GM18873 (cell line): ENCODE measurements around the gene SYT6.

Source experiments
- ATAC-seq: cut with Tn5 transposase; IDR thresholded peaks from one replicate; pipeline ENCODE4 v1.9.1; 2021; ENCODE audit warnings: mild to moderate bottlenecking, moderate library complexity, moderate number of reproducible peaks; ENCODE audit not compliant: unreplicated experiment, low FRiP score

Gene SYT6

DNA sequence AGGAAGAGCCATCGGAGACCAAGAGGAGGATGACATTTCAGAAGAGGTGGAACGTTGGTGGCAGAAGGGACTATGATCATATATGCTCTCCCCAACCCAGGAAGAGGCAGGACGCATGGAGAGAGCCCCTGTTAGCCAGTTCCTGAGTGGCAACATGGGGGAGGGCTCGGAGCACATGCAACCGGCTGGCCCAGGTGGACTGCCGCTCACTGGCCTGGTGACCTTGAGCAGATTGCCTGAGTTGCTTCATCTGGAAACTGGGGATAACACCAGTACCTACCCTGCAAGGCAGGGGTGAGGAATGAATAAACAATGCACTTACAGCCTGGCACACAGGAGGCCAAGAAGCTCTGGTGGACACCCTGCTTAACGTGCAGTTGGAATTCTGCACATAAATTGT, 29.0 kb downstream of the SYT6 start:
- no peak for ATAC-seq

GRCh38 chr1:114122941-114123618, 30.6 kb downstream of the SYT6 start:
- ATAC-seq: no peak

GRCh38 chr1:114118351-114118990, 35.2 kb downstream of the SYT6 start:
- no peak for ATAC-seq

DNA sequence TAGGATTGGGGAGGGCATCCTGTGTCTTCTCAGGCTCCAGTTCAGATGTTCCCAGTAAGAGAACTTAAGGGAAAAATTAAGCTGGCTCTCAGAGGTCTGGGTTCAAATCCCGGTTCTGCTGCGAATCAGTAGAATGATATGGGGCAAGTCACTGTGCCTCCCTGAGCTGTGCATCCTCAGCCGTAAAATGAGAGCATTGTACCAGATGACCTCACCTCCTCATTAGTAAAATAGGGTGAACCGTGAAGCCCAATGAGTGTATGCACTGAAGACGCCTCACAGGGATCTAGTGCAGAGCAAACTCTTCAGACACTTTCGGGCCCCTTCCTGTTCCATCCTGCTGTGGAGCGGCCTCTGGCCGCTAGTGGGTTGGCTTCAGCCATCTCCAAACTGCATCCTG, 36.0 kb downstream of the SYT6 start:
- ATAC-seq: no peak

GRCh38 chr1:114116086-114116485, 37.6 kb downstream of the SYT6 start:
- ATAC-seq: no peak

DNA sequence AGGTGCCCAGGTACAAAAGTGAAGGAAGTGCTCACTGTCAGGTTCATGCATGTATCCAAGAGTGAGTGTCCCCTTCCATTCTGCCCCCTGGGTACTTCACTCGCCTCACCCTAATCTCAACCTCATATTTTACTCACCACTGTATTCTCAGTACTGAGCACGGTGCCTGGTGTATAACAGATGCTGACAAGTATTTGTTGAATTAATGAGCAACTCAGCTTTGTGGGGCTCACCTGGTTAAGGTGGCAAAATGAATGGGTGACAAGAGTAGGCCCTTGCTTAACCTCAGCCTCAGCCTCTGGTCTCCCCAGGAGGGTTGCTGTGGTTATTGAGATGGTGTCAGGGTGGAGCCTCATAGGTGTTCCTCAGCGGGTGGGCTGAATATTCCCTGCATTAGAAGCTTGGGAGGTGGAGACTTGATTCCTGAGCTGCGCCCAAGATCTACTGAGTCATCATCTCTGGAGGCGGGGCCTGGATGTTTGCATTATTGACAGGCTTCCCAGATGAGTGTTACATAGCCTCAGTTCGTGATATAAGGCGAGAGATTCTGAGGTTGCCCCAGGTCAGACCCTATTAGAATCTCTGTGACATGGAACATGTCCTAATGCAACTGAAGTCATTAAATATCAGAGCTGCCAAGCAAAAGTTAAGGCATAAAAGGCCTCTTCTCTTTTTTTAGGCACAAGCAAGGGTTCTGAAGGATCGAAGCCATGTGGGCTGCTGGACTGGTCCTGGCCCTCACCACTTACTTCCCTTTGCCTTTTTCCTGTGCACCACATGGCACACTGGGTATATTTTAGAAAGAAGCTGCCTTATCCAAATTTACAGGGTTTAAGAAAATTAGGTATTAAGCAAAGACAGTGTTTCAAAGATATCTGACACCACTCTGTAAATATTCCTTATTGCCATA, 39.2 kb downstream of the SYT6 start:
- ATAC-seq: no peak

- no peak for ATAC-seq
Measured at GRCh38 chr1:114113411-114114184, 40.1 kb downstream of the SYT6 start.

- no peak for ATAC-seq
Measured at GRCh38 chr1:114112775-114113174, 40.9 kb downstream of the SYT6 start.

GRCh38 chr1:114111731-114112641, 41.7 kb downstream of the SYT6 start:
- no peak for ATAC-seq

DNA sequence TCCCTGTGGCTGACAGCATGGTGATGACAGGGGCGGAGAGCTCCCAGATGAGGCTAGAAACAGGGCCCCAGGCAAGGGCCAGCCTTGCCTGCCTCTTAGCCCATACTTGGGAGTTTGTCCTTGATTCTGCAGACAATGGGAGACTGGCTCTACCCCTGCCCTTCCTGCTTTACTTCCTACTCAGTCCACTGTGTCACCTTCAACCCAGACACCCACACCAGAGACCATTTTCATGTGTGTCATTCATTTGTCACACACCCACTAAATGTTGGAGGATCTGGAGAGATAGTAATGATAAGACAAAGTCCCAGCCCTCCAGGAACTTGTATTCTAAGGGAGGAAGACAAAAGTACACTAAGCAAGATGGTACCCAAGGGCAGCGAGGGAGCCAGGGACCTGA, 43.7 kb downstream of the SYT6 start:
- ATAC-seq: no peak

GRCh38 chr1:114108751-114109255, 44.9 kb downstream of the SYT6 start:
- no peak for ATAC-seq

- ATAC-seq: no peak
Measured at GRCh38 chr1:114107474-114108435, 45.9 kb downstream of the SYT6 start.

- ATAC-seq: no peak
Measured at GRCh38 chr1:114105421-114105979, 48.2 kb downstream of the SYT6 start.

- no peak for ATAC-seq
Measured at GRCh38 chr1:114104949-114105348, 48.7 kb downstream of the SYT6 start.

- ATAC-seq: no peak
Measured at GRCh38 chr1:114103992-114104391, 49.7 kb downstream of the SYT6 start.

DNA sequence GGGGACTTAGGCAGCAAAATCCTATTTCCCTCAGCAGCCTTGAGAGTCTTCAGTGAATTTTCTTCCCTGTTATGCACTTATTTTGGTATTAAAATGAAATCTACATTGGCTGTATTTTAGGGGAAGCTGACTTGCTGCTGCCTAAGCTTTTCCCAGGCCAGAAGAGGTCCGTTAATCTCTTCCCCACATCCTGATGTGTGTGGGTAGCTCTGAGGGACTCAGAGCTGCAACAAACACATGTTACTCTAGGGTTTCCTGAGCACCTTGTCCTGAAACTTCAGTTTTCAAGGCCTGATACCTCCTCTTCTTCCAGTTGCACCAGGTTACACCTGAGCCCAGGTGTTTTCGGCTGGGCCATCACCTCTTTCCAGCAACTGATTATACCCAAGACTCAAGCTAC, 51.5 kb downstream of the SYT6 start:
- no peak for ATAC-seq

GRCh38 chr1:114100148-114100547, 53.5 kb downstream of the SYT6 start:
- no peak for ATAC-seq

GRCh38 chr1:114099268-114099667, 54.4 kb downstream of the SYT6 start:
- no peak for ATAC-seq
